GM18907 (cell line): Measurements from ENCODE around the gene SACM1L.
"Not testable (repeated sequence)": the region's sequence is repeated elsewhere in the genome, so short reads cannot be mapped to it uniquely, and the experiment has no call there.

Experiments used
- ATAC-seq: cut with Tn5 transposase; IDR thresholded peaks from one replicate; pipeline ENCODE4 v1.9.1; 2021; ENCODE audit warnings: mild to moderate bottlenecking, moderate library complexity; ENCODE audit not compliant: unreplicated experiment

Gene SACM1L

GRCh38 chr3:45690336-45691035 is 1.3 kb downstream of the SACM1L start:
- no peak for ATAC-seq

- no peak for ATAC-seq
Observed at GRCh38 chr3:45691842-45692241, 2.6 kb downstream of the SACM1L start.

GRCh38 chr3:45692866-45693265 is 3.7 kb downstream of the SACM1L start:
- ATAC-seq, result no peak

- no peak for ATAC-seq
Observed at GRCh38 chr3:45693941-45694521, 4.8 kb downstream of the SACM1L start.

- not testable (repeated sequence) for ATAC-seq
Observed at GRCh38 chr3:45695166-45695565, 6.0 kb downstream of the SACM1L start.

GRCh38 chr3:45700570-45701073 is 11.4 kb downstream of the SACM1L start:
- ATAC-seq, result no peak

- no peak for ATAC-seq
Observed at GRCh38 chr3:45701172-45701867, 12.1 kb downstream of the SACM1L start.

- ATAC-seq, result no peak
Observed at GRCh38 chr3:45704301-45704943, 15.2 kb downstream of the SACM1L start.

GRCh38 chr3:45705839-45706808 is 16.9 kb downstream of the SACM1L start:
- no peak for ATAC-seq

GRCh38 chr3:45711931-45712330 is 22.7 kb downstream of the SACM1L start:
- ATAC-seq, result no peak

- ATAC-seq, result no peak
Observed at GRCh38 chr3:45712434-45713110, 23.4 kb downstream of the SACM1L start.

- ATAC-seq, result no peak
Observed at GRCh38 chr3:45715945-45716344, 26.7 kb downstream of the SACM1L start.

GRCh38 chr3:45716790-45717336 is 27.7 kb downstream of the SACM1L start:
- ATAC-seq, result no peak

GRCh38 chr3:45719655-45720487 is 30.7 kb downstream of the SACM1L start:
- ATAC-seq, result no peak

GRCh38 chr3:45724911-45725310 is 35.7 kb downstream of the SACM1L start:
- ATAC-seq, result no peak

- no peak for ATAC-seq
Observed at GRCh38 chr3:45729614-45730013, 40.4 kb downstream of the SACM1L start.

GRCh38 chr3:45730409-45731154 is 41.4 kb downstream of the SACM1L start:
- no peak for ATAC-seq

- ATAC-seq, result no peak
Observed at GRCh38 chr3:45736707-45737106, 47.5 kb downstream of the SACM1L start.
